AG09309 (cell line): Measurements from ENCODE around the gene WNT6.
"Not testable (repeated sequence)": the region's sequence is repeated elsewhere in the genome, so short reads cannot be mapped to it uniquely, and the experiment has no call there.

Experiments used
- DNase-seq: peaks from one replicate; pipeline ENCODE4 v3.0.0-alpha.2; 2010; ENCODE audit warnings: low read depth
- H3K4me3 ChIP-seq: 2 replicates; pipeline ENCODE4 v1.5.1; 2011; ENCODE audit warnings: mild to moderate bottlenecking, low read depth, low read length, moderate library complexity; ENCODE audit not compliant: control insufficient read depth
- CTCF ChIP-seq: IDR thresholded peaks from 2 replicates; pipeline ENCODE4 v1.5.1; 2011; ENCODE audit warnings: mild to moderate bottlenecking, low read depth, low read length, inconsistent platforms; ENCODE audit not compliant: insufficient read depth, control insufficient read depth; ENCODE audit errors: missing control alignments

The WNT6 gene

GRCh38 chr2:218833023-218833609 lies 26.5 kb upstream of the WNT6 start:
- no peak for DNase-seq
- no peak for TF ChIP-seq CTCF
- no peak overlapping the region for H3K4me3 ChIP-seq

GRCh38 chr2:218834685-218835084 lies 24.9 kb upstream of the WNT6 start:
- DNase-seq: no peak
- TF ChIP-seq CTCF: no peak
- no peak overlapping the region for H3K4me3 ChIP-seq

GRCh38 chr2:218837495-218837894 lies 22.1 kb upstream of the WNT6 start:
- DNase-seq: no peak

GRCh38 chr2:218839430-218839829 lies 20.2 kb upstream of the WNT6 start:
- H3K4me3 ChIP-seq: no peak overlapping the region

More at GRCh38 chr2:218837495-218837894, 22.1 kb upstream of the WNT6 start:
- H3K4me3 ChIP-seq: no peak overlapping the region
- no peak for TF ChIP-seq CTCF

GRCh38 chr2:218839888-218840287 lies 19.7 kb upstream of the WNT6 start:
- TF ChIP-seq CTCF: no peak
- no peak overlapping the region for H3K4me3 ChIP-seq
- DNase-seq: no peak

More at GRCh38 chr2:218839430-218839829, 20.2 kb upstream of the WNT6 start:
- no peak for DNase-seq
- TF ChIP-seq CTCF: no peak

- not testable (repeated sequence) for H3K4me3 ChIP-seq, DNase-seq
Measured at GRCh38 chr2:218844334-218844733, 15.3 kb upstream of the WNT6 start.

GRCh38 chr2:218846963-218847362 lies 12.6 kb upstream of the WNT6 start:
- DNase-seq, H3K4me3 ChIP-seq: not testable (repeated sequence)

GRCh38 chr2:218849721-218850120 lies 9.9 kb upstream of the WNT6 start:
- TF ChIP-seq CTCF: no peak
- DNase-seq: no peak
- no peak overlapping the region for H3K4me3 ChIP-seq
